GM18868 (cell line): Measurements from ENCODE around the gene MLPH.
A peak's percentile ranks its signal among the peaks of the same experiment; 100 is the strongest.
"Not testable (repeated sequence)": the region's sequence is repeated elsewhere in the genome, so short reads cannot be mapped to it uniquely, and the experiment has no call there.

ENCODE experiments used
- ATAC-seq: cut with Tn5 transposase; IDR thresholded peaks from one replicate; pipeline ENCODE4 v1.9.1; 2021; ENCODE audit warnings: mild to moderate bottlenecking, moderate library complexity; ENCODE audit not compliant: unreplicated experiment

The MLPH gene

GRCh38 chr2:237457388-237457941, 29.6 kb upstream of the MLPH start:
- ATAC-seq: no peak

GRCh38 chr2:237458519-237458918, 28.5 kb upstream of the MLPH start:
- ATAC-seq: no peak

- ATAC-seq: no peak
Observed at GRCh38 chr2:237459226-237459625, 27.8 kb upstream of the MLPH start.

- ATAC-seq: no peak
Observed at GRCh38 chr2:237459741-237460174, 27.3 kb upstream of the MLPH start.

- ATAC-seq: no peak
Observed at GRCh38 chr2:237464757-237465391, 22.2 kb upstream of the MLPH start.

- no peak for ATAC-seq
Observed at GRCh38 chr2:237465515-237466148, 21.4 kb upstream of the MLPH start.

- ATAC-seq: no peak
Observed at GRCh38 chr2:237466211-237466610, 20.8 kb upstream of the MLPH start.

GRCh38 chr2:237467447-237468179, 19.4 kb upstream of the MLPH start:
- no peak for ATAC-seq

GRCh38 chr2:237469410-237469809, 17.6 kb upstream of the MLPH start:
- not testable (repeated sequence) for ATAC-seq

- ATAC-seq: no peak
Observed at GRCh38 chr2:237469849-237470248, 17.2 kb upstream of the MLPH start.

- ATAC-seq: no peak
Observed at GRCh38 chr2:237470914-237471313, 16.1 kb upstream of the MLPH start.

- ATAC-seq: no peak
Observed at GRCh38 chr2:237471438-237472186, 15.4 kb upstream of the MLPH start.

- ATAC-seq: no peak
Observed at GRCh38 chr2:237472187-237472712, 14.8 kb upstream of the MLPH start.

GRCh38 chr2:237472909-237473877, 13.9 kb upstream of the MLPH start:
- ATAC-seq: no peak

- ATAC-seq: no peak
Observed at GRCh38 chr2:237473878-237474441, 13.1 kb upstream of the MLPH start.

- ATAC-seq: no peak
Observed at GRCh38 chr2:237474442-237474911, 12.6 kb upstream of the MLPH start.

GRCh38 chr2:237474931-237475703, 11.9 kb upstream of the MLPH start:
- ATAC-seq: peak; percentile 84

GRCh38 chr2:237475704-237476141, 11.3 kb upstream of the MLPH start:
- ATAC-seq: no peak
